GM12878 (cell line): Measurements from ENCODE around the gene UNKL. TPM values are rescaled to one million over a fixed set of nuclear protein-coding genes. Genes with fewer than 3 reads are reported as not detected.

ENCODE experiments used
- ATAC-seq: fragments of 200-7000 bp; cut with Tn5 transposase; 3 replicates; pipeline ENCODE4 v1.9.1; 2020; ENCODE audit warnings: mild to moderate bottlenecking, moderate library complexity
- BruUV-seq: library from RNA; stranded (reverse); fragments of 400-500 nt; replicated peaks from 2 replicates; lab custom pipeline; 2021; lab: Mats Ljungman, UMichigan
- CTCF ChIA-PET: fragments of 300-600 bp; sonication (Branson Sonifier 250); formaldehyde crosslinking; extraction: SDS; loops from one replicate; lab custom pipeline; 2021; ENCODE audit warnings: inconsistent platforms; lab: Yijun Ruan, JAX
- POLR2A ChIA-PET: fragments of 350-600 bp; formaldehyde crosslinking; extraction: SDS; loops from one replicate; lab custom pipeline; 2021; ENCODE audit warnings: inconsistent platforms; lab: Charles Lee
- RAD21 ChIA-PET: fragments of 300-600 bp; sonication (Branson Sonifier 250); formaldehyde crosslinking; loops from one replicate; lab custom pipeline; 2023; ENCODE audit warnings: antibody characterized with exemption; ENCODE audit not compliant: unreplicated experiment; lab: Charles Lee
- SMC1A ChIA-PET: fragments of 300-600 bp; sonication (Branson Sonifier 250); formaldehyde crosslinking; loops from one replicate; lab custom pipeline; 2023; ENCODE audit not compliant: unreplicated experiment, uncharacterized antibody; lab: Charles Lee
- DNase-seq: peaks from one replicate; pipeline ENCODE4 v3.0.0-alpha.2; 2011; ENCODE audit warnings: low read depth, low spot score
- FAIRE-seq: peaks from 3 replicates; lab custom pipeline; 2011; peaks lifted over from hg19 to GRCh38; lab: Jason Lieb, UNC
- H2AFZ ChIP-seq: 2 replicates; pipeline ENCODE4 v1.6.0; 2011; ENCODE audit warnings: low read depth, low read length, control low read depth; ENCODE audit not compliant: control insufficient read depth
- H3K27ac ChIP-seq: 2 replicates; pipeline ENCODE4 v1.5.1; 2011; ENCODE audit warnings: control low read depth; ENCODE audit not compliant: control insufficient read depth, insufficient read depth
- H3K27me3 ChIP-seq, 2 experiments: replicated peaks in 1 of 2; 2 replicates each; pipeline versions ENCODE4 v1.6.0 to v1.6.1; 2011; ENCODE audit warnings: low read length in 1 of 2; ENCODE audit not compliant: control insufficient read depth in 2 of 2, insufficient read depth in 2 of 2
- H3K36me3 ChIP-seq, 2 experiments: 2 replicates each; pipeline ENCODE4 v1.5.1; 2011; ENCODE audit warnings: low read length in 1 of 2; ENCODE audit not compliant: control insufficient read depth in 2 of 2, insufficient read depth in 2 of 2
- H3K4me1 ChIP-seq: 2 replicates; pipeline ENCODE4 v1.6.1; 2011; ENCODE audit warnings: mild to moderate bottlenecking, low read length, moderate library complexity, mixed read lengths; ENCODE audit not compliant: control insufficient read depth, insufficient read depth
- H3K4me2 ChIP-seq: 2 replicates; pipeline ENCODE4 v1.6.0; 2011; ENCODE audit warnings: control low read depth; ENCODE audit not compliant: control insufficient read depth, insufficient read depth
- H3K4me3 ChIP-seq: fragments of 200-600 bp; sonication (generic); 2 replicates; pipeline ENCODE4 v1.5.1; 2016
- H3K79me2 ChIP-seq: 2 replicates; pipeline ENCODE4 v1.6.0; 2011; ENCODE audit warnings: low read length; ENCODE audit not compliant: control insufficient read depth, insufficient read depth
- H3K9ac ChIP-seq: 2 replicates; pipeline ENCODE4 v1.8.0; 2011; ENCODE audit warnings: low read length, control low read depth, mixed read lengths; ENCODE audit not compliant: control insufficient read depth, insufficient read depth
- H3K9me3 ChIP-seq: replicated peaks from 3 replicates; pipeline ENCODE4 v1.5.1; 2011; ENCODE audit warnings: mild to moderate bottlenecking, low read length; ENCODE audit not compliant: control insufficient read depth, insufficient read depth
- H4K20me1 ChIP-seq: 2 replicates; pipeline ENCODE4 v1.6.0; 2011; ENCODE audit not compliant: control insufficient read depth, insufficient read depth
- POLR2A ChIP-seq: IDR thresholded peaks from 2 replicates; pipeline ENCODE4 v1.6.1; 2011; ENCODE audit warnings: low read depth, mild to moderate bottlenecking, low read length
- WRNIP1 ChIP-seq: IDR thresholded peaks from 2 replicates; pipeline ENCODE4 v1.6.1; 2011; ENCODE audit warnings: low read depth, low read length, improper control_type of control experiment, borderline replicate concordance
- ZNF687 ChIP-seq: fragments of 450-650 bp; IDR thresholded peaks from 2 replicates; pipeline ENCODE4 v1.6.1; 2017; ENCODE audit warnings: mild to moderate bottlenecking, moderate library complexity
- WGBS: methylation state at CpG from one replicate; pipeline ENCODE4 v1.1.6; 2016; ENCODE audit warnings: low lambda C conversion rate; ENCODE audit not compliant: insufficient replicate concordance, insufficient coverage; ENCODE audit errors: missing lambda C conversion rate; 5-methylcytosine and 5-hydroxymethylcytosine counted together
- in situ Hi-C: fragments of 300-500 bp; cut with MboI; formaldehyde crosslinking; loops from 9 replicates; pipeline ENCODE4 v1.14.3; 2018; ENCODE audit warnings: mixed read lengths
- intact Hi-C: fragments of 100-400 bp; cut with micrococcal nuclease; formaldehyde crosslinking; loops from one replicate; pipeline ENCODE4 v1.14.2; 2022; ENCODE audit not compliant: unreplicated experiment
- polyA plus RNA-seq, 11 experiments: library from polyadenylated mRNA; depleted of rRNA in 4 of 11; unstranded in 6 of 11; stranded (reverse) in 5 of 11; fragments of >200 nt; fragmentation: Nextera tagmentation in 4 of 11; fragmentation: Illumina TruSeq in 1 of 11; extraction: Ambion mirVana in 4 of 11; extraction: Trizol in 1 of 11; gene quantifications; 1 replicate in 1 of 11; 2 replicates in 10 of 11; pipeline versions ENCODE4 v1.2.1 to v1.2.3, GENCODE V29; 2011 to 2016; ENCODE audit warnings: inconsistent platforms in 2 of 11, missing spikeins in 2 of 11, low read depth in 1 of 11
- total RNA-seq, 4 experiments: library from RNA; depleted of rRNA in 3 of 4; stranded (reverse); fragments of >200 nt in 3 of 4; fragmentation: Illumina TruSeq in 1 of 4; extraction: Trizol in 1 of 4; gene quantifications; 2 replicates each; pipeline versions ENCODE4 v1.2.1 to v1.2.3, GENCODE V29; 2013 to 2021

The UNKL gene
- total and polyA plus RNA-seq, 10 of the 15 experiments (the other 5 are each of a cell fraction or from before 2014, with no cell fraction given) = 0.40 to 21.6 (median 9.1) TPM

- no peaks in the 10 kb centered on the region; a peak in 2 of 4 replicates for H3K36me3 ChIP-seq
- no peaks in the 10 kb centered on the region for H4K20me1 ChIP-seq
- SMC1A ChIA-PET = no interaction called here
- H3K4me1 ChIP-seq = no peaks in the 10 kb centered on the region
- no peak overlapping the region for H3K4me3 ChIP-seq
- no peaks in the 10 kb centered on the region for H3K9me3 ChIP-seq
- FAIRE-seq (no peak), DNase-seq (no peak), ATAC-seq (no peak)
- H3K9ac ChIP-seq = no peak overlapping the region
- intact Hi-C loops (no loop called here), in situ Hi-C loops (no loop called here)
- CTCF ChIA-PET = no interaction called here
- TF ChIP-seq ZNF687 (no peak), POLR2A (peak; percentile 44), WRNIP1 (no peak)
- no peaks in the 10 kb centered on the region for H3K27me3 ChIP-seq
- no peak overlapping the region for H2AFZ ChIP-seq
- BruUV-seq = no TSS peak
- H3K27ac ChIP-seq = no peak overlapping the region
- no peaks in the 10 kb centered on the region for H3K79me2 ChIP-seq
- H3K4me2 ChIP-seq = no peak overlapping the region
- POLR2A ChIA-PET = no interaction called here
- WGBS = 94% methylated on average over 38 of the region's 38 CpGs
- RAD21 ChIA-PET = no interaction called here
Observed at GRCh38 chr16:1398826-1399581, 15.5 kb downstream of the UNKL start.
